ENCODE measurements around the gene RIMKLA. TPM values are rescaled to one million over a fixed set of nuclear protein-coding genes. Genes with fewer than 3 reads are reported as not detected.

Gene RIMKLA
- total RNA-seq, 1 donor from 2014 or later, result 0.25 TPM

DNA sequence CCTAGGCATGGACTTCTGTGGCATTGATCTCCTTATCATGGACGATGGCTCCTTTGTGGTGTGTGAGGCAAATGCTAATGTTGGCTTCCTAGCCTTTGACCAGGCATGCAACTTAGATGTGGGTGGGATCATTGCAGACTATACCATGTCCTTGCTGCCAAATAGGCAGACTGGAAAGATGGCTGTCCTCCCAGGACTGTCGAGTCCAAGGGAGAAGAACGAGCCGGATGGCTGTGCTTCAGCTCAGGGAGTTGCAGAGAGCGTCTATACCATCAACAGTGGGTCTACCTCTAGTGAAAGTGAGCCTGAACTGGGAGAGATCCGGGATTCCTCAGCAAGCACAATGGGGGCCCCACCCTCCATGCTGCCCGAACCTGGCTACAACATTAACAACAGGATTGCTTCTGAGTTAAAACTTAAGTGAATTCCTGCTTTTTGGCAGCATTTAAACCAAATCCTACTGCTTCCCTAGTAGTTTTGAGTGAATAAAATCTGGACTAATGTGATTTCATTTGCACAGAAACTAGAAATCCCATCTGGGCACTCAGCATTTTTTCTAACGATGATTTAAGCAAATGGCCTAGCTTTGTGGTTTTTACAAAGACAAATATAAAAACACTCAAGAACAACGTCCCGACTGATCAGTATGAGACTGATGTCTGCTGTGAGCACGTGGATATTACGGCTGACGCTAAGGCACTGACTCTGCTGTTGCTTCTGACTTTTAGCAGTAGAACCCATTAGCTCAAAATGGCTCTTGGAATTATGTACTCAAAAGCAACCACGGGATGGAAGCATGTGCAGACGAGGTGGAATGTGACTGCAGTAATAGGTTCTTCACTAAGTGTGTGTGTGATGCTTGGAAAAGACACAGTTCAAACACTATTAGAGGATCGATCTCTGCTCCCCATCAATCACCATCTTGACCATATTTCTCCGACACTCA, 34.2 kb downstream of the RIMKLA start:
- H3K36me3 ChIP-seq, result no peaks in the 10 kb centered on the region
- no peaks in the 10 kb centered on the region for H3K27me3 ChIP-seq
- H3K9me3 ChIP-seq, result no peaks in the 10 kb centered on the region
- no peak for DNase-seq (ENCODE audit: extremely low spot score in 2 of 2)
- intact Hi-C loops (cut with DNase I), result no loop called here
- H3K4me3 ChIP-seq, result no peak overlapping the region
- H3K4me1 ChIP-seq, result no peaks in the 10 kb centered on the region
- no peak overlapping the region for H3K27ac ChIP-seq
- no peak for TF ChIP-seq CTCF (IDR thresholded peaks at IDR 0.05)
- TF ChIP-seq POLR2AphosphoS5 (IDR thresholded peaks at IDR 0.05; ENCODE audit: insufficient read depth in 1 of 2, low read depth in 1 of 2), result no peak
- TF ChIP-seq POLR2A (IDR thresholded peaks at IDR 0.05), result no peak

GRCh38 chr1:42417166-42417565, 36.6 kb downstream of the RIMKLA start:
- no peaks in the 10 kb centered on the region for H3K36me3 ChIP-seq
- peaks cover 19% of the 10 kb centered on the region for H3K4me1 ChIP-seq
- DNase-seq (ENCODE audit: extremely low spot score in 2 of 2), result no peak
- no peaks in the 10 kb centered on the region for H3K9me3 ChIP-seq
- intact Hi-C loops (cut with DNase I), result no loop called here
- TF ChIP-seq POLR2AphosphoS5 (IDR thresholded peaks at IDR 0.05; ENCODE audit: insufficient read depth in 1 of 2, low read depth in 1 of 2) (no peak), POLR2A (IDR thresholded peaks at IDR 0.05) (no peak), CTCF (IDR thresholded peaks at IDR 0.05) (no peak)
- H3K27me3 ChIP-seq, result no peaks in the 10 kb centered on the region
- no peak overlapping the region for H3K27ac ChIP-seq
- H3K4me3 ChIP-seq, result no peak overlapping the region

DNA sequence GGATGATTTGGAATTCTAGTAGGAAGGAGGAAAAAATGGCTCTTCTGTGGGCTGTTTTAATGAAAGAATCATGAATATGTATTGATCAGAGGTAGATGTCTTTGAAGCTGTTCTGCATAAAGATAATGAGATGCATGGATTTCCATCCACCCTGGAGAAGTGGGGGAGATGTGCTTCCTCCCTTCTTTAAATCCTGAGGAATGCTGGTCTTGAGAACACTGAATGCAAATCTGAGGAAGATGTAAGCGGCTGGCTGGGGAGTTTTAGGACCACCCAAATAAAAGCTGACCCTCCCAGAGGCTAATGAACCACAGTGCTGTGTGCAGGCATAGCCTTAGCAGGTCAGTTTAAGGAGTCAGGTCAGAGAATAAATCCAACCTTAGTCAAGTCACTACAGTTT, 37.9 kb downstream of the RIMKLA start:
- Histone ChIP-seq H3K4me3 (no peak overlapping the region), H3K9me3 (no peaks in the 10 kb centered on the region), H3K27me3 (no peaks in the 10 kb centered on the region), H3K4me1 (peaks cover 19% of the 10 kb centered on the region), H3K27ac (no peak overlapping the region), H3K36me3 (no peaks in the 10 kb centered on the region)
- TF ChIP-seq POLR2AphosphoS5 (IDR thresholded peaks at IDR 0.05; ENCODE audit: insufficient read depth in 1 of 2, low read depth in 1 of 2) (no peak), CTCF (IDR thresholded peaks at IDR 0.05) (no peak), POLR2A (IDR thresholded peaks at IDR 0.05) (no peak)
- DNase-seq (ENCODE audit: extremely low spot score in 2 of 2), result no peak
- intact Hi-C loops (cut with DNase I), result no loop called here

DNA sequence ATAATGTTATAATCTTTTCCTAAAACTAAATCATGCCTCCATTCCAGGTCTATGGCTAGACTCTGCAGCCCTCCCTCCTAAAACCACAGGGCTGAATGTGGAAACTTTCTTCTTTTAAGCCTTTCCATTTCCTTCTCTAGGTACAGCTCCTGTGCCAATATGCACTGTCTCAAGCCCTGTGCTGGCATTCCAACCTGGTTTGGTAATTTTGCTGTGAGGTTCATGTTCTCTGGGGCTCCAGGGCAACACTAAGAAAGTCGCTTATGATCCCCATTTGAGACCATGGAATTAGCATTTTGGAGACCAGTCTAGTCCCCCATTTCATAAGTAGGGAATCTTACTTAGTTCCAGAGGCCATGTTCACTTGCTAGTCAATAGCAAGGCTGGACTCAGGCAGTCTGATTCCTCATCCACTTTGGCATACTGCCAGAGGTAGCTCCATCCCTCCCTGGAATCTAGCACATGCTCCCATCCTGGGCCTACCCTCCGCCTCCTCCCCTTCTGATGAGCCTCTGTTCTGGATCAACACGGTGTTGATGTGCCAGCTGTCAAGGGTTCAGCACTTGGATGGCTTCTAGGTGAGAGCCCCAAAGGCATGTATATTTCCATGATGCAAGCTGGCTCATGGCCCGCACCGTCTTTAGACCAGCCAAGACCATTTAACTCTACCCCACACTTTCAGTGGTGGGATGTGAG, 38.7 kb downstream of the RIMKLA start:
- DNase-seq (ENCODE audit: extremely low spot score in 2 of 2), result no peak
- no peaks in the 10 kb centered on the region for H3K27me3 ChIP-seq
- H3K4me1 ChIP-seq, result peaks cover 19% of the 10 kb centered on the region
- intact Hi-C loops (cut with DNase I), result no loop called here
- H3K9me3 ChIP-seq, result no peaks in the 10 kb centered on the region
- no peak for TF ChIP-seq POLR2AphosphoS5 (IDR thresholded peaks at IDR 0.05; ENCODE audit: insufficient read depth in 1 of 2, low read depth in 1 of 2)
- no peak for TF ChIP-seq CTCF (IDR thresholded peaks at IDR 0.05)
- no peak for TF ChIP-seq POLR2A (IDR thresholded peaks at IDR 0.05)
- H3K27ac ChIP-seq, result no peak overlapping the region
- H3K4me3 ChIP-seq, result no peak overlapping the region
- no peaks in the 10 kb centered on the region for H3K36me3 ChIP-seq

Measured in vagina (tissue), 2 donors.